Psoas muscle (tissue), 8 donors: ENCODE results near the gene SIK2. TPM values are rescaled to one million over a fixed set of nuclear protein-coding genes. Genes with fewer than 3 reads are reported as not detected.
A peak's percentile ranks its signal among the peaks of the same experiment; 100 is the strongest.

Experiments
- ATAC-seq, 4 donors: fragments of 200-7000 bp; cut with Tn5 transposase; one replicate each; pipeline ENCODE4 v1.9.1; 2020; ENCODE audit warnings: moderate library complexity in 3 of 4, mild to moderate bottlenecking in 2 of 4
- DNase-seq, 2 donors: peaks; one replicate each; pipeline ENCODE4 v3.0.0-alpha.2; 2020
- H3K27ac ChIP-seq: fragments of 200-600 bp; one replicate; pipeline ENCODE4 v1.8.0; 2022
- H3K27me3 ChIP-seq, 3 donors: fragments of 200-600 bp in 1 of 3; one replicate each; pipeline versions ENCODE4 v1.6.1 to v1.8.0; 2013 to 2022; ENCODE audit warnings: low read length in 2 of 3, mild to moderate bottlenecking in 2 of 3, moderate library complexity in 1 of 3; ENCODE audit not compliant: insufficient read depth in 3 of 3
- H3K36me3 ChIP-seq, 2 donors: fragments of 200-600 bp in 1 of 2; one replicate each; pipeline versions ENCODE4 v1.6.1 to v1.8.0; 2013 to 2022; ENCODE audit warnings: low read depth in 1 of 2, mild to moderate bottlenecking in 1 of 2, moderate library complexity in 1 of 2; ENCODE audit not compliant: insufficient read depth in 1 of 2
- H3K4me1 ChIP-seq: fragments of 200-600 bp; one replicate; pipeline ENCODE4 v1.8.0; 2022
- H3K4me3 ChIP-seq: fragments of 200-600 bp; one replicate; pipeline ENCODE4 v1.8.0; 2022; ENCODE audit warnings: mild to moderate bottlenecking
- H3K9me3 ChIP-seq: fragments of 200-600 bp; one replicate; pipeline ENCODE4 v1.8.0; 2022
- CTCF ChIP-seq: fragments of 200-600 bp; IDR thresholded peaks from one replicate; pipeline ENCODE4 v1.8.0; 2022; ENCODE audit warnings: antibody characterized with exemption
- WGBS, 3 donors: extraction: QIAGEN DNeasy Blood & Tissue Kit; methylation state at CpG; one replicate each; pipeline versions ENCODE4 v1.1.6 to v1.1.7; 2013; 5-methylcytosine and 5-hydroxymethylcytosine counted together
- intact Hi-C, 2 donors: fragments of 100-400 bp; cut with DNase I; formaldehyde crosslinking; loops; one replicate each; pipeline versions ENCODE4 v1.11.0 to v1.14.2; 2022
- polyA plus RNA-seq, 3 donors: library from polyadenylated mRNA; stranded (reverse); fragments of 200-250 nt; gene quantifications; one replicate each; pipeline ENCODE4 v1.2.3, GENCODE V29; 2013
- total RNA-seq, 4 donors: library from RNA; stranded (reverse); fragmentation: NEBNext Ultra II Directional in 2 of 4; extraction: Animal tissue kit (Norgen Biotek cat#: 25700) in 2 of 4; gene quantifications; one replicate each; pipeline versions ENCODE4 v1.2.1 to v1.2.4, GENCODE V29; 2021 to 2023
- donor health status: healthy with polysubstance abuse.
- donor health status: DM: no; HTN: no; CAD: no; lungs with moderate emphysema.
- donor health status: Bipolar disorder and iron deficiency.
- donor health status: healthy.
- donor health status: DM: yes; HTN: yes; CAD: no.
- donor health status: DM: no; HTN: no; CAD: no.
- donor health status: DM: no; HTN: no; CAD: no.
- donor health status: DM: yes; HTN: yes; CAD: no.

SIK2 gene
- total and polyA plus RNA-seq, 7 donors = 9.0 to 69.6 (median 30.4) TPM

GRCh38 chr11:111582881-111583280 lies 19.4 kb upstream of the SIK2 start:
- WGBS, 3 donors = 80 to 84% (median 83%) methylated on average over 4 of the region's 4 CpGs
- no peak overlapping the region for H3K27ac ChIP-seq
- H3K4me1 ChIP-seq = no peaks in the 10 kb centered on the region
- H3K27me3 ChIP-seq = no peaks in the 10 kb centered on the region
- no peaks in the 10 kb centered on the region for H3K36me3 ChIP-seq
- ATAC-seq (no peak), DNase-seq (no peak)
- H3K4me3 ChIP-seq = no peak overlapping the region
- no peak for TF ChIP-seq CTCF
- intact Hi-C loops = no loop called here
- H3K9me3 ChIP-seq = no peaks in the 10 kb centered on the region

GRCh38 chr11:111585371-111585770 lies 16.9 kb upstream of the SIK2 start:
- 43 to 64% (median 53%) methylated on average over 2 of the region's 2 CpGs for WGBS, 3 donors
- intact Hi-C loops = loop anchor here (5.0 kb wide), 2 partner anchors 192 to 257 kb away; no protein-coding TSS in a partner anchor
- no peaks in the 10 kb centered on the region for H3K36me3 ChIP-seq

GRCh38 chr11:111586388-111586831 lies 15.8 kb upstream of the SIK2 start:
- WGBS, 3 donors = 15 to 26% (median 16%) methylated on average over 1 of the region's 1 CpG
- ATAC-seq (peak in 2 of 4 donors; percentile 68 to 71), DNase-seq (no peak)
- Histone ChIP-seq H3K4me1 (no peaks in the 10 kb centered on the region), H3K27ac (no peak overlapping the region), H3K27me3 (no peaks in the 10 kb centered on the region), H3K4me3 (no peak overlapping the region), H3K36me3 (no peaks in the 10 kb centered on the region), H3K9me3 (no peaks in the 10 kb centered on the region)
- peak; percentile 55 for TF ChIP-seq CTCF
- intact Hi-C loops = loop anchor here (5.0 kb wide), 2 partner anchors 191 to 256 kb away; no protein-coding TSS in a partner anchor

More at GRCh38 chr11:111585371-111585770, 16.9 kb upstream of the SIK2 start:
- Histone ChIP-seq H3K27ac (no peak overlapping the region), H3K27me3 (no peaks in the 10 kb centered on the region), H3K4me3 (no peak overlapping the region), H3K9me3 (no peaks in the 10 kb centered on the region), H3K4me1 (no peaks in the 10 kb centered on the region)
- DNase-seq (no peak), ATAC-seq (no peak)
- TF ChIP-seq CTCF = no peak

- 66 to 76% (median 71%) methylated on average over 2 of the region's 2 CpGs for WGBS, 3 donors
- no peak overlapping the region for H3K27ac ChIP-seq
These were observed 13.1 kb upstream of the SIK2 start for GRCh38 chr11:111589114-111589513.

More at GRCh38 chr11:111589114-111589513, 13.1 kb upstream of the SIK2 start:
- H3K27me3 ChIP-seq = no peaks in the 10 kb centered on the region
- no peak for TF ChIP-seq CTCF
- intact Hi-C loops = loop anchor here (5.0 kb wide), 2 partner anchors 188 to 253 kb away; no protein-coding TSS in a partner anchor
- H3K4me3 ChIP-seq = no peak overlapping the region
- no peaks in the 10 kb centered on the region for H3K4me1 ChIP-seq
- peak in 1 of 4 donors; percentile 8 for ATAC-seq
- no peaks in the 10 kb centered on the region for H3K36me3 ChIP-seq
- DNase-seq = no peak
- no peaks in the 10 kb centered on the region for H3K9me3 ChIP-seq
